ENCODE results near the gene WDR33. TPM values are rescaled to one million over a fixed set of nuclear protein-coding genes. Genes with fewer than 3 reads are reported as not detected.
A peak's percentile ranks its signal among the peaks of the same experiment; 100 is the strongest.

The WDR33 gene
- total RNA-seq, 1 experiment from 2014 or later = 61.1 TPM

DNA sequence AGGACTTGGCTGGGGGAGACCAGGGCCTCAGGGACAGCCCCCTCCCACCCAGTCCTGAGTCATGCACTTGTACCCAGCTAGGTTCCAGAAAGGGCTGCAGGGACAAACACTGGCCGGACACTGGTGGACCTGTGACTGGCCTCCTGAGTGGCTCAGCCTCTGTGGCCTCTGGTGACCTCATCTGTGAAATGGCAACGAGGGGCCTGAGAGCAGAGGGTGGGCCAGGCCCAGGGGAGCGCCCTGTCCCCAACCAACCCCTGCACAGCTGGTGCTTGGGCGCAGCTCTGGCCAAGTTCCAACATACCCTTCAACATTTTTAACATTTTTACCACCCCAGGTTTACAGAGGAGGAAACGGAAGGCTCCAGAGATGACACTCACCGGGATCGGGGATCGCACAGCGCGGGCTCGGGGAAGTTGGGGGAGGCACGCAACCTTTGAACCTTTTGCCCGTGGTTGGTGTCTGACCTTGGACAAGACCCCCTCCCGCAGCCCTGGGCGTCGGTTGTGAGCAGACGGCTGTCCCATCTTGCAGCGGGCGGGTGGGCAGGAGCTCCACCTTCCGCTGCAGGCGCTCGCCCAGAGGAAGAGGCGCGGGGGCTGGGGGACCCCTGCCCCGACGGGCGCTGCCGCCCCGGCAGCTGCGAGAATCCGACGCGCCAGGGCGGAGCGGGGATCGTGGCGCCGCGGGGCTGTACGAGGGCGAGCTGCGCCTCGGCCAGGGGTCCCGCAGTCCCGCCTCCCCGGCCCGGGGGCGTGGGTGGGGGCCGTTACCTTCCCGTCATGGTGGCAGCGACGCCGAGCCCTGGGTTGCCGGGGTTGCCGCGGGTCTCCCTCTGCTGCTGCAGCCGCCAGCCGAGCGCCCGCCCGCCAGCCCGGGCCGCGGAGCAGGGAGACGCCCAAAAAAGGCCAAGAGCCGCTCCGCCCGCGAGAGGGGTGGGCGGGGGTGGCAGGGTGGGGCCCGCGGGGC lies 136.4 kb downstream of the WDR33 start:
- no TSS peak for BruUV-seq (replicated peaks)
- Mint-ChIP-seq H3K4me1 (ENCODE audit: low read depth, unreplicated experiment) (no peaks in the 10 kb centered on the region), H3K4me3 (ENCODE audit: low read depth, unreplicated experiment) (peak overlapping the region; percentile 65), H3K36me3 (ENCODE audit: insufficient read depth, unreplicated experiment) (no peaks in the 10 kb centered on the region), H3K27me3 (ENCODE audit: unreplicated experiment) (peaks cover 94% of the 10 kb centered on the region), H3K27ac (ENCODE audit: unreplicated experiment) (no peak overlapping the region), H3K9me3 (ENCODE audit: low read depth, unreplicated experiment) (no peaks in the 10 kb centered on the region)
- intact Hi-C loops (cut with micrococcal nuclease; ENCODE audit: unreplicated experiment) = no loop called here
- CTCF ChIA-PET = interaction anchor here (0.9 to 1.6 kb wide), 3 partner anchors 21 to 253 kb away, joined by 3 to 4 read pairs (median 3); no protein-coding TSS in a partner anchor
- DNase-seq = peak; percentile 28
- TF ChIP-seq, protein P1, sequence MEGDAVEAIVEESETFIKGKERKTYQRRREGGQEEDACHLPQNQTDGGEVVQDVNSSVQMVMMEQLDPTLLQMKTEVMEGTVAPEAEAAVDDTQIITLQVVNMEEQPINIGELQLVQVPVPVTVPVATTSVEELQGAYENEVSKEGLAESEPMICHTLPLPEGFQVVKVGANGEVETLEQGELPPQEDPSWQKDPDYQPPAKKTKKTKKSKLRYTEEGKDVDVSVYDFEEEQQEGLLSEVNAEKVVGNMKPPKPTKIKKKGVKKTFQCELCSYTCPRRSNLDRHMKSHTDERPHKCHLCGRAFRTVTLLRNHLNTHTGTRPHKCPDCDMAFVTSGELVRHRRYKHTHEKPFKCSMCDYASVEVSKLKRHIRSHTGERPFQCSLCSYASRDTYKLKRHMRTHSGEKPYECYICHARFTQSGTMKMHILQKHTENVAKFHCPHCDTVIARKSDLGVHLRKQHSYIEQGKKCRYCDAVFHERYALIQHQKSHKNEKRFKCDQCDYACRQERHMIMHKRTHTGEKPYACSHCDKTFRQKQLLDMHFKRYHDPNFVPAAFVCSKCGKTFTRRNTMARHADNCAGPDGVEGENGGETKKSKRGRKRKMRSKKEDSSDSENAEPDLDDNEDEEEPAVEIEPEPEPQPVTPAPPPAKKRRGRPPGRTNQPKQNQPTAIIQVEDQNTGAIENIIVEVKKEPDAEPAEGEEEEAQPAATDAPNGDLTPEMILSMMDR (IDR thresholded peaks at IDR 0.05; ENCODE audit: unreplicated experiment) = no peak

DNA sequence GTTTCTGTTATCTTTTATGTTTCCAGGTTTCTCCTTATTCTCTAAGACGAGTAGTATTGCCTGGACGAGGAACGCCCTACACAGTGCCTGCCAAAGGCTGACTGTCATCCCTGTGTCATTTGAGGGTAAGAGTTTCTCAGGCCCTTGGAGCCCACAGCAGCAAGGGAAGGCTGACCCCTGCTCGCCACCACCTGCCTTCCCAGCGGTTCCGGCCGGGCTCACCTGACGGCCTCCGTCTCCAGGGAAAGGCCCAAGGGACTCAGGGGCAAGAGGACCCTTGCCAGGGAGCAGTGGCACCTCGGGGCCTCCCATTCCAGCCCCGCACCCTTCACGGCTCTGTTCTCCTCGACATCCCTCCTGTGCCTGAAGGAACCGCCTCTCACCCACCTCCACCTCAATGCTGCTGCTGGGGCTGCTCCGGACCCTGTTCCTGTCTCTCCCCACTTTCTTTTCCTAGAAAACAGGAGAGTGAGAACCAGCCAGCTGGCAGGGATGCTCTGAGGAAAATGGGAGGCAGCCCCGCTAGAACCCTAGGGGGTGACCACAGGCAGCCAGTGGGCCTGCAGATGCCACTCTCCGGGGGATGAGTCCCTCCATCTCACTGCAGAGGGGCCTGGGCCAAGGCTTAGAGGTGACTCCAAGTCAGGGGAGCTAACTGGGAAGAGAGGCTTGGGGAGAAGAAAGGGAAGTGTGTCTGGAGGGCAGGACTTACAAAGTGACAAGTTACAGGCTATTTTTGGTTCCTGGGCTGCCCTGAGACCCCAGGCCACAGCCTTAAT lies 137.5 kb downstream of the WDR33 start:
- CTCF ChIA-PET = interaction anchor here (0.9 kb wide), 1 partner anchor 82 kb away, joined by 4 read pairs; no protein-coding TSS in a partner anchor
- BruUV-seq (replicated peaks) = no TSS peak
- no peaks in the 10 kb centered on the region for H3K4me1 Mint-ChIP-seq (ENCODE audit: low read depth, unreplicated experiment)
- H3K4me3 Mint-ChIP-seq (ENCODE audit: low read depth, unreplicated experiment) = peak overlapping the region; percentile 65
- no peak for DNase-seq
- peaks cover 93% of the 10 kb centered on the region for H3K27me3 Mint-ChIP-seq (ENCODE audit: unreplicated experiment)
- H3K9me3 Mint-ChIP-seq (ENCODE audit: low read depth, unreplicated experiment) = no peaks in the 10 kb centered on the region
- no peaks in the 10 kb centered on the region for H3K36me3 Mint-ChIP-seq (ENCODE audit: insufficient read depth, unreplicated experiment)
- H3K27ac Mint-ChIP-seq (ENCODE audit: unreplicated experiment) = no peak overlapping the region
- intact Hi-C loops (cut with micrococcal nuclease; ENCODE audit: unreplicated experiment) = no loop called here
- TF ChIP-seq, protein P1 (IDR thresholded peaks at IDR 0.05; ENCODE audit: unreplicated experiment) = no peak

DNA sequence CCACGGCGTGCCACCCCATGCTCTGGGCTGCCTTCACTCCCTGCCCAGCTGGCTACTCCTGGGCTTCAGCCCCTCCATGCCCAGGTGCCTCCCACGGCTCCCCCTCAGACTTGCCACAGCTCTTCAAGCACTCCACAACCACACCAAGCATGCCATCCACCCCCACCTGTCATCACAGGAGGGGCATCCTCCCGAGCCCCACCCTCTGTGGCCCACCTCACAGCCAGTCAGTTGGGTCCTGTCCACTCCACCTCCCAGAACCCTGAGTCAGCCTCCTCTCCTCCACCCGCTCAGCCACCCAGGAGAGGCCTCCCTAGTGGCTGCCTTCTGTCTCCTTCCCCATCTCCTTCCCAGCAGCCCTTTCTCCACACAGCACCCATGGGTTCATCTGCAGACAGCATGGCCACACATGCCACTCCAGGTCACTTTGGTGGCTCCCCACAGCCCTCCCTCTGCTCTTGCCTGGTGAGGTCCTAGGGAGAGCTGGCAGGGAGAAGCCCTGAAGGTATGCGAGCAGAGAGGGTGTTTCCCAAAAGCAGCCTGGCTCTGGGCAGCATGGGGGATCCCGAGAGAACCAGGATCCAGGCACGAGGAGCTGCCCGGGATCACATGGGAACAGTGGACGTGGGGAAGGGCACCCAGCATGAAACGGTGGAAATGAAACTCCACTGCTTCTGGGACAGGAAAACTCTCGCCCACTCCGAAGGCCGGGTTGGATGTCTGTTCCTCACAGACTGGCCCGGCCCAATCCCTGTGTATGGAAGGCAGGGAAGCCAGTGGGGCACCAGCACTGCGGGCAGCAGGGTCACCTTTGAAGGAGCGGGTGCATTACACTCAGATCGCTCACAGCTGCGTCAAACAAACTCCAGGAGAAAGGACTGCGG lies 138.4 kb downstream of the WDR33 start:
- TF ChIP-seq, protein P1 (IDR thresholded peaks at IDR 0.05; ENCODE audit: unreplicated experiment) = no peak
- Mint-ChIP-seq H3K4me1 (ENCODE audit: low read depth, unreplicated experiment) (no peaks in the 10 kb centered on the region), H3K36me3 (ENCODE audit: insufficient read depth, unreplicated experiment) (no peaks in the 10 kb centered on the region), H3K4me3 (ENCODE audit: low read depth, unreplicated experiment) (no peak overlapping the region), H3K27me3 (ENCODE audit: unreplicated experiment) (peaks cover 86% of the 10 kb centered on the region), H3K27ac (ENCODE audit: unreplicated experiment) (no peak overlapping the region), H3K9me3 (ENCODE audit: low read depth, unreplicated experiment) (no peaks in the 10 kb centered on the region)
- intact Hi-C loops (cut with micrococcal nuclease; ENCODE audit: unreplicated experiment) = no loop called here
- CTCF ChIA-PET = no interaction called here
- BruUV-seq (replicated peaks) = no TSS peak
- no peak for DNase-seq
